ENCODE data around the gene TGFA. TPM values are rescaled to one million over a fixed set of nuclear protein-coding genes. Genes with fewer than 3 reads are reported as not detected.

TGFA gene
- total RNA-seq, 1 experiment from 2014 or later, result 22.5 TPM

- no peaks in the 10 kb centered on the region for H3K36me3 Mint-ChIP-seq (ENCODE audit: insufficient read depth, unreplicated experiment)
- H3K4me3 Mint-ChIP-seq (ENCODE audit: unreplicated experiment), result no peak overlapping the region
- H3K27me3 Mint-ChIP-seq (ENCODE audit: insufficient read depth, unreplicated experiment), result no peaks in the 10 kb centered on the region
- ChIA-PET POLR2A (no interaction called here), CTCF (no interaction called here)
- H3K4me1 Mint-ChIP-seq (ENCODE audit: insufficient read depth, unreplicated experiment), result peaks cover 5% of the 10 kb centered on the region
- TF ChIP-seq, protein P1, sequence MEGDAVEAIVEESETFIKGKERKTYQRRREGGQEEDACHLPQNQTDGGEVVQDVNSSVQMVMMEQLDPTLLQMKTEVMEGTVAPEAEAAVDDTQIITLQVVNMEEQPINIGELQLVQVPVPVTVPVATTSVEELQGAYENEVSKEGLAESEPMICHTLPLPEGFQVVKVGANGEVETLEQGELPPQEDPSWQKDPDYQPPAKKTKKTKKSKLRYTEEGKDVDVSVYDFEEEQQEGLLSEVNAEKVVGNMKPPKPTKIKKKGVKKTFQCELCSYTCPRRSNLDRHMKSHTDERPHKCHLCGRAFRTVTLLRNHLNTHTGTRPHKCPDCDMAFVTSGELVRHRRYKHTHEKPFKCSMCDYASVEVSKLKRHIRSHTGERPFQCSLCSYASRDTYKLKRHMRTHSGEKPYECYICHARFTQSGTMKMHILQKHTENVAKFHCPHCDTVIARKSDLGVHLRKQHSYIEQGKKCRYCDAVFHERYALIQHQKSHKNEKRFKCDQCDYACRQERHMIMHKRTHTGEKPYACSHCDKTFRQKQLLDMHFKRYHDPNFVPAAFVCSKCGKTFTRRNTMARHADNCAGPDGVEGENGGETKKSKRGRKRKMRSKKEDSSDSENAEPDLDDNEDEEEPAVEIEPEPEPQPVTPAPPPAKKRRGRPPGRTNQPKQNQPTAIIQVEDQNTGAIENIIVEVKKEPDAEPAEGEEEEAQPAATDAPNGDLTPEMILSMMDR (IDR thresholded peaks at IDR 0.05; ENCODE audit: unreplicated experiment), result no peak
- no TSS peak for BruUV-seq (replicated peaks)
- DNase-seq (ENCODE audit: unreplicated experiment), result no peak
- H3K9me3 Mint-ChIP-seq (ENCODE audit: unreplicated experiment), result no peaks in the 10 kb centered on the region
- peak overlapping the region; percentile 69 for H3K27ac Mint-ChIP-seq (ENCODE audit: low read depth, unreplicated experiment)
- intact Hi-C loops (cut with micrococcal nuclease), result loop anchor here (5.0 kb wide), 1 partner anchor 63 kb away; the partner anchor contains the start of gene TGFA
Observed at GRCh38 chr2:70489165-70489564, 64.5 kb downstream of the TGFA start.

DNA sequence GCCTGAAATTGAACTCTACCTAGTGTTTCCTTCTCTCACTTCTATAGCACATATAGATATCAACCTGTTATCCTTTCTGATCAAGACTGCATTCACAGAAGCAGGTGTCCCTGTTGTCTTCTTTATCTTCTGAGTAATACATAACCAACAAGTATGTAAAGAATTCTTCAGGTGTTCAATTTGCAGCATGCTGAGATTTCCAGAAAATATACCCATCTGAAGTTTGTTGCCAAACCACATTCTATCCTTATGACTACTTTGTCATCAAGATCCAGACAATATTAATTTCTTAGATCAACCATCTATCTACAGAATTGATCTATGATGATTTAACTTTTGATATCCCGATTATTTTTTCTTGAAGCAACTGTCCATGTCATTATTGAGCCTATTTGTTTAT lies 69.5 kb downstream of the TGFA start:
- TF ChIP-seq, protein P1 (IDR thresholded peaks at IDR 0.05; ENCODE audit: unreplicated experiment), result no peak
- Mint-ChIP-seq H3K4me1 (ENCODE audit: insufficient read depth, unreplicated experiment) (peaks cover 2% of the 10 kb centered on the region), H3K27ac (ENCODE audit: low read depth, unreplicated experiment) (no peak overlapping the region), H3K9me3 (ENCODE audit: unreplicated experiment) (no peaks in the 10 kb centered on the region), H3K4me3 (ENCODE audit: unreplicated experiment) (no peak overlapping the region), H3K27me3 (ENCODE audit: insufficient read depth, unreplicated experiment) (no peaks in the 10 kb centered on the region), H3K36me3 (ENCODE audit: insufficient read depth, unreplicated experiment) (no peaks in the 10 kb centered on the region)
- BruUV-seq (replicated peaks), result no TSS peak
- intact Hi-C loops (cut with micrococcal nuclease), result no loop called here
- ChIA-PET POLR2A (interaction anchor here (0.6 kb wide), 1 partner anchor 189 kb away, joined by 4 read pairs; no protein-coding TSS in a partner anchor), CTCF (no interaction called here)
- DNase-seq (ENCODE audit: unreplicated experiment), result no peak

DNA sequence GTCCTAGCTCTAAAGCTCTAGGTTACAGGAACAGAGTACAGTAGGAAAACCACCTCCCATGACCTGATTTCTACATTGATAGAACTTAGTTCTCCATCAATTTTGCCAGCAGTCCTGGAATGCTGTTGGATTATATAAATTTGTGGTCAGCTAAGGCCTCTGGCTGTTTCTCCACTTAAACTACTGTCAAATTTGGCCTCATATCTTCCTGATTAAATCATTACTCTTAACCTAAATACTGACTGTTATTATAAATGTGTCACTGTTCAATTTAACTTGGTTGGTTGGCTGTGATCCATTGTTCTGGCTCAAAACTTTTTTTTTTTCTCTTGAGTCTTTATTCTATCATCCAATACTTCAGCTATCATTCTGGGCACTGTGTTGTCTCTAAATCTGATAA lies 71.2 kb downstream of the TGFA start:
- POLR2A ChIA-PET, result interaction anchor here (0.7 kb wide), 1 partner anchor 128 kb away, joined by 3 read pairs; no protein-coding TSS in a partner anchor
- no peak for DNase-seq (ENCODE audit: unreplicated experiment)

GRCh38 chr2:70480468-70480867 lies 73.2 kb downstream of the TGFA start:
- no peaks in the 10 kb centered on the region for H3K9me3 Mint-ChIP-seq (ENCODE audit: unreplicated experiment)
- H3K4me1 Mint-ChIP-seq (ENCODE audit: insufficient read depth, unreplicated experiment), result no peaks in the 10 kb centered on the region
- no peaks in the 10 kb centered on the region for H3K27me3 Mint-ChIP-seq (ENCODE audit: insufficient read depth, unreplicated experiment)
- no peaks in the 10 kb centered on the region for H3K36me3 Mint-ChIP-seq (ENCODE audit: insufficient read depth, unreplicated experiment)
- no peak overlapping the region for H3K27ac Mint-ChIP-seq (ENCODE audit: low read depth, unreplicated experiment)
- POLR2A ChIA-PET, result interaction anchor here (1.6 kb wide), 1 partner anchor 44 kb away, joined by 6 read pairs; no protein-coding TSS in a partner anchor
- no TSS peak for BruUV-seq (replicated peaks)
- intact Hi-C loops (cut with micrococcal nuclease), result no loop called here
- CTCF ChIA-PET, result interaction anchor here (0.7 to 1.0 kb wide), 2 partner anchors 17 to 73 kb away, joined by 3 to 5 read pairs; no protein-coding TSS in a partner anchor
- DNase-seq (ENCODE audit: unreplicated experiment), result no peak
- no peak overlapping the region for H3K4me3 Mint-ChIP-seq (ENCODE audit: unreplicated experiment)
- TF ChIP-seq, protein P1 (IDR thresholded peaks at IDR 0.05; ENCODE audit: unreplicated experiment), result no peak

More for the DNA sequence above, 71.2 kb downstream of the TGFA start:
- H3K27me3 Mint-ChIP-seq (ENCODE audit: insufficient read depth, unreplicated experiment), result no peaks in the 10 kb centered on the region
- TF ChIP-seq, protein P1 (IDR thresholded peaks at IDR 0.05; ENCODE audit: unreplicated experiment), result no peak
- CTCF ChIA-PET, result interaction anchor here (0.6 kb wide), 1 partner anchor 136 kb away, joined by 3 read pairs; no protein-coding TSS in a partner anchor
- H3K9me3 Mint-ChIP-seq (ENCODE audit: unreplicated experiment), result no peaks in the 10 kb centered on the region
- H3K4me3 Mint-ChIP-seq (ENCODE audit: unreplicated experiment), result no peak overlapping the region
- H3K36me3 Mint-ChIP-seq (ENCODE audit: insufficient read depth, unreplicated experiment), result no peaks in the 10 kb centered on the region
- no peaks in the 10 kb centered on the region for H3K4me1 Mint-ChIP-seq (ENCODE audit: insufficient read depth, unreplicated experiment)
- intact Hi-C loops (cut with micrococcal nuclease), result no loop called here
- H3K27ac Mint-ChIP-seq (ENCODE audit: low read depth, unreplicated experiment), result no peak overlapping the region
- no TSS peak for BruUV-seq (replicated peaks)

All from MCF 10A (cell line).